Hair follicle dermal papilla cell (primary cell): Measurements from ENCODE around the gene KDM5D. TPM values are rescaled to one million over a fixed set of nuclear protein-coding genes. Genes with fewer than 3 reads are reported as not detected.

Experiments
- total RNA-seq: library from RNA; depleted of rRNA; stranded (reverse); fragments of >200 nt; gene quantifications from 2 replicates; pipeline ENCODE4 v1.2.3, GENCODE V29; 2012

KDM5D gene
- total RNA-seq = 0.24 TPM in 1 of 2 replicates, not detected in the other

DNA sequence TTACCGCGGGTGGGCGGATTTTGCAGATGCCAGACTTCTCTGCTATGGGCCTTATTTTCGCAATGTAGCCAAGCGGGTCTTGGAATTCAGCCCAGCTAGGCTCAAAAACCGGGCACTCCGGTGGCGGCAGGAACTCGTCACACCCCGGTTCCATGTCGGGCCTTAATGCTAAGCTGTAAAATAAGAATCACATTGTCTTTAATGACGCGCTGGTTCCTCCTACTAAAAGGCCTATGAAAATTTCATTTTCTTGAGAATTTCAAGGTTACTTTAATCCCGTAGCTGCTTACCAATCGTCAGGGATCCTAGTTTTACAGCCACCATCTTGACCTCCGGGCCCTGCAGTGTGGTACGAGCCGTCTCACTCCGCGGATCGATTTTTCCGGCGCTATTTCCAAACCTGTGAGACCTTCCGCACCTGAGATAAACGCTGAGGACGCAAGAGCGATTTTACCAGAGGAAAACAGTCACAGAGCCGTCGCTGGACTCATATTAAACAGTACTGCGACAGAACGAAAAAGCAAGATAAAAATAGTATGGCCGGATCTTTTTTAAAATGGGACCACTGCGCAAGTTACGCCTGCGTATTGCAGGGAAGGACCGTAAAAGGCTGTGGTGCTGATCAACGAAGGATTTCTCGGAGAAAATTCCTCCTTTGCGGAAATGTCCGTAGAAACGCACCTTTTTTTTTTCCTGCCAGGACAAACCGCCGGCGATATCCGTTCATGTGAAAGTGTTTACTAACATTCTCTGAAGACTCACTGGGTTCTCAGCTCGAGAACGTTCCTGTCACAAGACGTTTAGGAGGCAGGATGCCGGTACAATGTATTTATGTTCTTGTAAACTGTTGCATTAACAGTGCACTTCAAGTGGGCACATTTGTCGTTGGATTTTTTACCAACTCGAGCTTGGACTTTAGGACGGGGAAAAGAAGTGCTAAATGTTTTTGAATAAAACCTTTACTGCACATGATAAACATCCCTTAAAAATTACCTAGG lies at the start of gene KDM5D:
Gene KDM5D (minus strand): TSS at position 346 of the 998 bp plus-strand sequence. CDS start 192 bp downstream, at position 154.

